Stimulated activated CD4-positive, alpha-beta T cell treated with anti-CD3 and anti-CD28 coated beads, Interleukin-4, amount 100 ng/mL, for 48 hours (primary cell): Measurements from ENCODE around the gene TLK1.
"Not testable (repeated sequence)": the region's sequence is repeated elsewhere in the genome, so short reads cannot be mapped to it uniquely, and the experiment has no call there.

Experiments used
- DNase-seq, 2 donors: peaks; one replicate each; pipeline ENCODE4 v3.0.0-alpha.2; 2020; ENCODE audit warnings: low read depth in 2 of 2

Gene TLK1

GRCh38 chr2:171169839-171170238 is 9.1 kb upstream of the TLK1 start:
- no peak for DNase-seq

- no peak for DNase-seq
Measured at GRCh38 chr2:171169333-171169732, 8.6 kb upstream of the TLK1 start.

DNA sequence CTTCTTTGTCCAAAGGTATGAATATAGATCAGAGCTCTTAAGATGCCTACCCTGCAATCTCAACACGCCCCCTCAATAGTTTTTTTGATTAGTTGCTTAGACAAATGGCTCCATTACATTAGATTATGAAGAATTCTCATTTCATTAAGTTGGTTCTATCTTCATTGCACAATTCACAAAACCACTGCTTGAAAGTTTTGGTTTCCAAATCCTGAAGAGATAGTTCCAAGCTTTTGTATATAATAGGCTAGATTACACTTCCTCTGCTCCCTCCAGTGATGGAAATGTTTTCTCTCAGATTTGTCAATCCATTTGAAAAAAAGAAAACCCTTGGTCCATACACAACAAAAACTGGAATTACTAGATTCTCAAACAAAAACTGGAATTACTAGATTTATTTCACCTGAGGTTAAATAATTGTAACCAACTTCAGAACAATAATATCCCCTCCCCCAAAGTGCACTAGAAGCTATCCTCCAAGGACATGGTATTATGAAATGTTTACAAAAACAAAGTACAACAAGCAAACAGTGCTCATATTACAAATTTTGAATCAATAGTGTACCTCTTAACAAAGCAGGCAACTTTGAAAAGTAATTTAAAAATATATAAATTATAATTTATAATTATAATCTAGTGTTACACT is 6.8 kb upstream of the TLK1 start:
- DNase-seq, result no peak

- DNase-seq, result no peak
Measured at GRCh38 chr2:171166328-171166983, 5.8 kb upstream of the TLK1 start.

- no peak for DNase-seq
Measured at GRCh38 chr2:171165967-171166327, 5.3 kb upstream of the TLK1 start.

DNA sequence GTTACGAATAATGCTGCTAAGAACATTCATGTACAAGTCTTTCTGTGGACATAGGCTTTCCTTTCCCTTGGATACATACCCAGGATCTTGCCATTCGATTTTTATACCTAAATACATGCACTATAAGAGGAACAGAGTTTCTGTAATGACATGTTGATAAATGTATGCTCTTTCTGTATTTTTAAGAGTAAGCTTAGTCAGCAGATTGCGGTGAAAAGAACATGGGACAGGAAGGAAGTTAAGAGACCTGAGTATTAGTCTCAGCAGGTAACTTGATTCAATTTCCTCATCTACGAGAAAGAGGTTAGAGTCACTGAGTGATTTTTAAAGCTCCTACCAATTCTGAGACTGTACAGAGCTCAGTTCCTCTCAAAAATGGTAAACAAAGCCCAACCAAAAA is 2.6 kb upstream of the TLK1 start:
- no peak for DNase-seq

DNA sequence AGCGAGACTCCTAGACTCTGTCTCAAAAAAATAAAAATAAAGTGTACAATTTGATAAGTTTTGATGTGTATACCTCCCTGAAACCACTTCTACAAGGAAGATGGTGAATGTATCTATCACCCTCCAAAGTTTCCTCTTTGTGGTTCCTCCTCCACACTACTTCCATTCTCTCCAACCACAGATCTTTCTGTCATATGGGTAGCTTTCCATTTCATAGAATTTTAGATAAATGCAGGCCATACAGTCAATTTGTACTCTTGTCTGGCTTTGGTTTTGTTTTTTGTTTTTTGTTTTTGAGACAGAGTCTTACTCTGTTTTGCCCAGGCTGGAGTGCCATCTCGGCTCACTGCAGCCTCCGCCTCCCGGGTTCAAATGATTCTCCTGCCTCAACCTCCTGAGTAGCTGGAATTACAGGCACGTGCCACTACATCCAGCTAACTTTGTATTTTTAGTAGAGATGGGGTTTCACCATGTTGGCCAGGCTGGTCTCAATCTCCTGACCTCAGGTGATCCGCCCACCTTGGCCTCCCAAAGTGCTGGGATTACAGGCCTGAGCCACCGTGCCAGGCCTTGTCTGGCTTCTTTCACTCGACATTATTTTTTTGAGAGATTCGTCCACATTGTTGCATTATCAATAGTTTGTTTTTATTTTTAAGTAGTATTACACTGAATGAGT is 2.0 kb upstream of the TLK1 start:
- not testable (repeated sequence) for DNase-seq

- DNase-seq, result peak; percentile 38 to 47
Measured at GRCh38 chr2:171160956-171161740, 455 bp upstream of the TLK1 start.

DNA sequence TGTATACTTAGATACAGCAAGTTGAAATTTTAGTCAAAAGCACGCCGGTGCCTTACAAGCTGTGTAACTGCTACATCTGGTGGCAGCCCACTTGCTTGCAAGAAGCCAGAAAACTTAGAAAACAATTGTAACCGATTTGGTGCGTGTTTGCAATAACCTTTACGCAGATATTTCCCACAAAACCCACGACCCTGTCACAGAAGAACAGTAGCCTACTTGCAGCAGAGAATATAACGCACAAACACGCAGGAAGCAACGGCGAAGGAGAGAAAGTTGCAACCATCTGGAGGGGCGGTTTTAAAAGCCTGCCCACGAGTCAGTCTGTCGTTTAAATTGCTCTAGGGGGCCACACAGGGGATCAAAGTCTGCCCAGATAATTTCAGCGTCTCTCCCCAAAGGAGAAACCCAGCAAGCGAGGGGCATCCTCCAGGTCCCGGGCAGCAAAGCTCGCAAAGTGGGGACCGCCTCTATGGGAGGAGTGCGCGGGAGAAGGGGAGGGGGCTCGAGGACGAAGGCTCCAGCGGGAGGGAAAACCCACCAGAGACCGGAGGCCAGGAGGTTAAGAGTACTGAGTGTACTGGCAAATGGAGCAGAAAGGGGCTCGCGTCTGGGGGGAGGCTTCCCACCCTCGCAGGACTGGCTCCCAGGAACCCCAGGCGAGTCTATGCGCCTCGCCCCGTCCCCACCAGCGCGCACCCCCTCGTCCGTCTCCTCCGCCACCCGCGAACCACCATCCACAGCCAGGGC is 1.1 kb downstream of the TLK1 start:
- peak; percentile 38 to 40 for DNase-seq

- DNase-seq, result no peak
Measured at GRCh38 chr2:171158790-171159371, 1.8 kb downstream of the TLK1 start.

DNA sequence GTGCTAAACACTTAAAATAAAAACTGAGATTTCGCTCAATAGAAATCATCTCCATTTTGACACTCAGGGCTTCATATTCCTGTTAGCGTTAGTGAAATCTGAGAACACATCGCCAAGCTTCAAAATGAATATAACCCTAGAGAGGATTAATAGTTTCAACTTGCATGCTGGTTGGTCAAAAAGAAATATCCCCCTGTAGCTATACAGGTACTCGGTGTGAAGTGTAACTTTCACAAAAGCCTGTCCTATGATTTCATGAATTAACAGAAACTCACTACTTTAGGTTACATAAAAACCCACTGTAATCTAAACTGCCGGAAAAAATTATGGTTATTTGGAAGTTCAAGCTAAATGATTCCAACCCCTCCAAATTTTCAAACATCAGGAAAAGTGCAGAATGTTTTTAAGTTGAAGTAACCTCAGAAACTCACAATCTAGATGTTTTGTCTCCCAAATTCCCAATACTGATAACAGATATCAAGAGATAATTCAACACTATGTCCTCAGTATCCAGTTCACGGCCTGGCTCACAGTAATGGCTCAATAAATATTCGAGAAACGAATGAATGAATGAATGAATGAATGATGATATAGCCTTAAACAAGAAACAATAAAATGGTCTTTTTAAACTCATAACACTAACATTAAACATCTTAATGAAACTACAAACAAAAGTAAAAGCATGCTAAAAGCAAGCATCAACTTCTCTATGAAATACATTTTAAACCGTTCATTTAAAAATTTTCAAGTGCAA is 2.5 kb downstream of the TLK1 start:
- no peak for DNase-seq

- DNase-seq, result no peak
Measured at GRCh38 chr2:171157109-171157500, 3.6 kb downstream of the TLK1 start.

DNA sequence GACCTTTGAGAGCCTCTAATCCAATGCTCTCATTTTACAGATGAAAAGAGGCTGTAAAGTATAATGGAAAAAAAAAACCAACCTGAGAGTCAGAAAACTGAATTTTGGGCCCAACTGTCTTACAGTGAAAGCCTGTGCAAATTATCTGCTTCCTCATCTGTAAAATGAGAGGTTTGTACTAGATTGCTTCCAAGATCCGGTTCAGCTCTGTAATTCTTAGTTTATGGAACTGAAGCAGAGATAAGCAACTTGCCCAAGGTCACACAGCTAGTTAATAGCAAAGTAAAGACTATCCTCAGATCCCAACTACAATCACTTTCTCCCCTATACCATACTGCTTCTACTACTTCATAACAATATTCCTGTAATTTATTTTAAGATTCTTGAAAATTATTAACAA is 6.3 kb downstream of the TLK1 start:
- no peak for DNase-seq

GRCh38 chr2:171150694-171151285 is 9.9 kb downstream of the TLK1 start:
- no peak for DNase-seq

- DNase-seq, result no peak
Measured at GRCh38 chr2:171149986-171150693, 10.6 kb downstream of the TLK1 start.

DNA sequence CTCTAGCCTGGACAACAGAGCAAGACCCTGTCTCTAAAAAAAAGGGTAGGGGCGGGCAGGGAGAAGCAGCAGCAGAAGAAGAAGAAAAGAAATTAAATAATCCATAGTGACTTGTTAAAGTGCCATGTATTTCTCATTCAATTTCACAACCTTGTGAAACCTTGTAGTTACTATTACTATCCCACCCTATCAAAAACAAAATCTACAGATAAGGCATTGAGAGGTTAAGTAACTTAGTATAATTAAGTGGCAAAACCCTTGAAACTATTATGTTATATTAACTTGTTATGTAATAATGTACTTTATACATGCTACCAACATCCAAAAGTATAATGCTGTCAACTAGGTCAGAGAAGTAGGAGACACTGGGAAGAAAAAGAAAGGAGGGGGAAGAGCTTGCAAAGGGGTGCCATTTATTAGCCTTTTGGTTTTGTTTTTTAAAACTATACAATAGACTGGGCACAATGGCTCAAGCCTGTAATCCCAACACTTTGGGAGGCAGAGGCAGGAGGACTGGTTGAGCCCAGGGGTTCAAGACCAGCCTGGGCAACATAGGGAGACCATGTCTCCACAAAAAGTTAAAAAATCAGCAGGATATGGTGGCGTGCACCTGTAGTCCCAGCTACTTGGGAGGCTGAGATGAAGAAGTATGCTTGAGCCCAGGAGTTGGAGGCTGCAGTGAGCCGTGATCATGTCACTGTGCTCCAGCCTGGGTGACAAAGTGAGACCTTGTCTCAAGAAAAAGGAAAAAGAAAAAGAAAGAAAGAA is 11.3 kb downstream of the TLK1 start:
- DNase-seq, result no peak

- DNase-seq, result no peak
Measured at GRCh38 chr2:171147081-171147480, 13.6 kb downstream of the TLK1 start.

- DNase-seq, result no peak
Measured at GRCh38 chr2:171146633-171147032, 14.1 kb downstream of the TLK1 start.

GRCh38 chr2:171146071-171146470 is 14.6 kb downstream of the TLK1 start:
- no peak for DNase-seq
